IPS-18a (cell line): ENCODE data around the gene ZNF146.
A peak's percentile ranks its signal among the peaks of the same experiment; 100 is the strongest.
"Not testable (repeated sequence)": the region's sequence is repeated elsewhere in the genome, so short reads cannot be mapped to it uniquely, and the experiment has no call there.

Experiments used
- H3K27ac ChIP-seq: one replicate; pipeline ENCODE4 v1.5.1; 2013; ENCODE audit warnings: low read length
- H3K27me3 ChIP-seq: one replicate; pipeline ENCODE4 v1.6.1; 2013; ENCODE audit warnings: mild to moderate bottlenecking, low read length; ENCODE audit not compliant: control insufficient read depth, insufficient read depth
- H3K36me3 ChIP-seq: one replicate; pipeline ENCODE4 v1.6.1; 2013; ENCODE audit warnings: low read depth, low read length; ENCODE audit not compliant: control insufficient read depth
- H3K4me1 ChIP-seq: one replicate; pipeline ENCODE4 v1.6.1; 2013; ENCODE audit warnings: low read depth, low read length; ENCODE audit not compliant: control insufficient read depth
- H3K4me3 ChIP-seq: one replicate; pipeline ENCODE4 v1.5.1; 2013; ENCODE audit warnings: low read length
- H3K9ac ChIP-seq: one replicate; pipeline ENCODE4 v1.6.1; 2013; ENCODE audit warnings: mild to moderate bottlenecking, low read length, moderate library complexity
- H3K9me3 ChIP-seq: one replicate; pipeline ENCODE4 v1.6.1; 2013; ENCODE audit warnings: low read depth, low read length; ENCODE audit not compliant: control insufficient read depth

ZNF146 gene

GRCh38 chr19:36214386-36215275, at the start of gene ZNF146, which contains the start of gene ZNF565:
Gene ZNF146, plus strand, starts transcription at chr19:36215106. Its CDS starts 21,335 bp downstream, at chr19:36236441.
Gene ZNF565, minus strand, starts transcription at chr19:36214665. Its CDS starts 12,680 bp downstream, at chr19:36201985.
- H3K4me3 ChIP-seq = peak within 1 kb of the TSS; percentile 100
- H3K27ac ChIP-seq = peak within 1 kb of the TSS; percentile 99
- H3K27me3 ChIP-seq = no peaks in the 10 kb centered on the region
- H3K9me3 ChIP-seq = no peaks in the 10 kb centered on the region
- H3K9ac ChIP-seq = peak within 1 kb of the TSS; percentile 100
- peaks cover 10% of the 10 kb centered on the region for H3K36me3 ChIP-seq
- H3K4me1 ChIP-seq = no peaks in the 10 kb centered on the region

- no peaks in the 10 kb centered on the region for H3K9me3 ChIP-seq
- H3K27ac ChIP-seq = no peak overlapping the region
- no peaks in the 10 kb centered on the region for H3K27me3 ChIP-seq
- H3K4me3 ChIP-seq = no peak overlapping the region
- no peaks in the 10 kb centered on the region for H3K4me1 ChIP-seq
- no peak overlapping the region for H3K9ac ChIP-seq
- H3K36me3 ChIP-seq = no peaks in the 10 kb centered on the region
Measured at GRCh38 chr19:36169084-36169760, 45.7 kb upstream of the ZNF146 start.

- Histone ChIP-seq H3K4me1 (no peaks in the 10 kb centered on the region), H3K36me3 (no peaks in the 10 kb centered on the region), H3K9me3 (no peaks in the 10 kb centered on the region), H3K9ac (no peak overlapping the region), H3K27ac (no peak overlapping the region), H3K27me3 (no peaks in the 10 kb centered on the region), H3K4me3 (no peak overlapping the region)
Measured at GRCh38 chr19:36172852-36173251, 42.1 kb upstream of the ZNF146 start.

- not testable (repeated sequence) for H3K27ac ChIP-seq, H3K4me1 ChIP-seq, H3K9me3 ChIP-seq, H3K9ac ChIP-seq, H3K36me3 ChIP-seq, H3K27me3 ChIP-seq, H3K4me3 ChIP-seq
Measured at GRCh38 chr19:36173846-36174245, 41.1 kb upstream of the ZNF146 start.

GRCh38 chr19:36179077-36179476, 35.8 kb upstream of the ZNF146 start:
- H3K9ac ChIP-seq, H3K36me3 ChIP-seq, H3K4me3 ChIP-seq, H3K9me3 ChIP-seq, H3K27ac ChIP-seq, H3K27me3 ChIP-seq, H3K4me1 ChIP-seq: not testable (repeated sequence)

GRCh38 chr19:36182612-36183244, 32.2 kb upstream of the ZNF146 start:
- Histone ChIP-seq H3K4me1 (no peaks in the 10 kb centered on the region), H3K27ac (no peak overlapping the region)

GRCh38 chr19:36183245-36183628, 31.7 kb upstream of the ZNF146 start:
- no peak overlapping the region for H3K9ac ChIP-seq
- H3K36me3 ChIP-seq = no peaks in the 10 kb centered on the region
- H3K27me3 ChIP-seq = no peaks in the 10 kb centered on the region
- H3K9me3 ChIP-seq = no peaks in the 10 kb centered on the region
- H3K27ac ChIP-seq = no peak overlapping the region
- H3K4me3 ChIP-seq = no peak overlapping the region
- no peaks in the 10 kb centered on the region for H3K4me1 ChIP-seq

More at GRCh38 chr19:36182612-36183244, 32.2 kb upstream of the ZNF146 start:
- Histone ChIP-seq H3K4me3 (no peak overlapping the region), H3K36me3 (no peaks in the 10 kb centered on the region), H3K27me3 (no peaks in the 10 kb centered on the region), H3K9me3 (no peaks in the 10 kb centered on the region), H3K9ac (no peak overlapping the region)

GRCh38 chr19:36186722-36187121, 28.2 kb upstream of the ZNF146 start:
- H3K27ac ChIP-seq, H3K4me3 ChIP-seq, H3K27me3 ChIP-seq, H3K9ac ChIP-seq, H3K9me3 ChIP-seq, H3K4me1 ChIP-seq, H3K36me3 ChIP-seq: not testable (repeated sequence)

- no peaks in the 10 kb centered on the region for H3K36me3 ChIP-seq
- H3K4me3 ChIP-seq = no peak overlapping the region
- H3K4me1 ChIP-seq = no peaks in the 10 kb centered on the region
- no peak overlapping the region for H3K27ac ChIP-seq
- H3K9ac ChIP-seq = no peak overlapping the region
- H3K9me3 ChIP-seq = no peaks in the 10 kb centered on the region
- H3K27me3 ChIP-seq = no peaks in the 10 kb centered on the region
Measured at GRCh38 chr19:36196249-36196648, 18.7 kb upstream of the ZNF146 start.

GRCh38 chr19:36198119-36198518, 16.8 kb upstream of the ZNF146 start:
- no peaks in the 10 kb centered on the region for H3K9me3 ChIP-seq
- no peak overlapping the region for H3K9ac ChIP-seq
- H3K4me3 ChIP-seq = no peak overlapping the region
- no peaks in the 10 kb centered on the region for H3K27me3 ChIP-seq
- no peaks in the 10 kb centered on the region for H3K36me3 ChIP-seq
- no peaks in the 10 kb centered on the region for H3K4me1 ChIP-seq
- no peak overlapping the region for H3K27ac ChIP-seq

GRCh38 chr19:36201684-36202083, 13.2 kb upstream of the ZNF146 start:
- Histone ChIP-seq H3K4me1 (no peaks in the 10 kb centered on the region), H3K4me3 (no peak overlapping the region), H3K9ac (no peak overlapping the region), H3K9me3 (no peaks in the 10 kb centered on the region), H3K36me3 (no peaks in the 10 kb centered on the region), H3K27ac (no peak overlapping the region), H3K27me3 (no peaks in the 10 kb centered on the region)
